Neural progenitor cell (in vitro differentiated cells): ENCODE results near the gene FTCD.

ENCODE experiments used
- CTCF ChIP-seq: fragments of 200-600 bp; sonication (generic); IDR thresholded peaks from 2 replicates; pipeline ENCODE4 v1.5.1; 2017; ENCODE audit warnings: antibody characterized with exemption, mild to moderate bottlenecking
- EZH2 ChIP-seq: fragments of 200-600 bp; sonication (generic); IDR thresholded peaks from 2 replicates; pipeline ENCODE4 v1.6.1; 2017; ENCODE audit warnings: antibody characterized with exemption, mild to moderate bottlenecking, moderate library complexity
- EZH2phosphoT487 ChIP-seq: fragments of 200-600 bp; sonication (generic); IDR thresholded peaks from 2 replicates; pipeline ENCODE4 v1.6.1; 2017; ENCODE audit warnings: antibody characterized with exemption

- no peak for TF ChIP-seq EZH2
- TF ChIP-seq CTCF = no peak
- no peak for TF ChIP-seq EZH2phosphoT487
Observed at GRCh38 chr21:46114963-46115362, 40.4 kb downstream of the FTCD start.
